SW480 (cell line): ENCODE results near the gene INSL3.

Experiments used
- DNase-seq: peaks from one replicate; pipeline ENCODE4 v3.0.0-alpha.2; 2016; ENCODE audit warnings: low spot score

INSL3 gene

DNA sequence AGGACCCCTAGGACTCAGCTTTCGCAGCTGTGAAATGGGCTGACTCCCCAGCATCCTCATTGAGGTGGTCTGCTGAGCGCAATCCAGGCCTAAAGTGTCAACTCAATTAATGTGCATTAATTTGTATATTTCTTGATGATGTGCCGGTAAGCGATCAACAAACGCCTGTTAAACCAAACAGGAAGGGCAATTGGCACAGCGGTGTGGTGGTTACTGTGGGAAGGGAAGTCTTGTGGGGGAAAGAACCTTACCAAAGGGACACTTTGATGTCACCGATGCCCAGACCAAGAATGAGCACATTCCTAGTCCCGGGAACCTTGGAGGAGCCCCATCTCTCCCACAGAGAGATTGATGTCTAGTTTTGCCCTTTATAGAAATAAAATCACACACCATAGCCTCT is 24.8 kb upstream of the INSL3 start:
- DNase-seq: no peak

DNA sequence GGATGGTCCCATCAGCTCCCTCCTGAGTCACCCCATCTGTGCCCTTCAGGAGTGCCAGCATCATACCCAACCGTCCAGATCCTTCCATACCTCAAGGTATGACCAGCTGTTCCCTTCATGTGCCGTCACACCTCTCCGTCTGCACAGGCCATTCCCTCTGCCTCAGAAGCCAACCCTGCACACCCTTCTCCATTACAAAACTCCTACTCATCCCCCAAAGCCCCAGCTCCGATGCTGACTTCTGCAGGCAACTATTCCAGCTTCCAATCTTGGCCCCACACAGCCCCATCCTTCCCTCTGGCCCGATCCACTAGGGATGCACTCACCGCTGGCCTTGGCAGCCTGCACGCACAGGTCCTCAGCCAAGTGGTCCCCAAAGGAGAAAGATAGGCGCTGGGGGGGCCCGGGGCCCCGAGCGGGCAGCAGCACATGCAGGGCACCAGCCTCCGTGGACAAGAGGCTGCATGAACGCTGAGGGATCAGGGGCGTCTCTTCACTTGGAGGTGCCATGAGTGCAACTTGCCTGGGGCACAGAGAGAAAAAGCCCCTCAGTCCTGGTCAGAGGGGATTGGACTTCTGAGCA is 22.7 kb upstream of the INSL3 start:
- no peak for DNase-seq

DNA sequence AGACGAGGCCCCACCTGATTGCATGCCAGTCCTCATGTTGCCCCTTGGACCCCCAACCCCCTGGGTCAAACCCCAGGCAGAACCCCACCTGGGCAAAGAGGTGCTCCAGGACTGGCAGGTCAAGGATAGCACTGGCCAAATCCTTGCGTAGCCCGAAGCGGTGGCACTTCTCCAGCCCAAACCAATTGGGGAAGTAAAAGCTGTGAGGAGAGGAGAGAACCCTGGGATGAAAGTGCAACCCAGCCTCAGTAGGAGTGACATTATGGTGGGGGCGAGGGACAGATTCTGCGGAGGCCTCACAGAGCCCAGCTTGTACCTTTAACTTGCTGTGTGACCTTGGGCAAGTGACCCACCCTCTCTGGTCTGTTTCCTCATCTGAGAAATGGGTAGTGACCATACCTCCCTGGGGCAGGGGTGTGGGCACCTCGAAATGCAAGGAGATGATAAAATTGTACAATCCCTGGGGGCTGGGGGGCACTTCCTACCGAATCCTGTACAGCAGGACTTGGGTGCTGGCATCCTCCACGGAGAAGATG is 22.0 kb upstream of the INSL3 start:
- no peak for DNase-seq

DNA sequence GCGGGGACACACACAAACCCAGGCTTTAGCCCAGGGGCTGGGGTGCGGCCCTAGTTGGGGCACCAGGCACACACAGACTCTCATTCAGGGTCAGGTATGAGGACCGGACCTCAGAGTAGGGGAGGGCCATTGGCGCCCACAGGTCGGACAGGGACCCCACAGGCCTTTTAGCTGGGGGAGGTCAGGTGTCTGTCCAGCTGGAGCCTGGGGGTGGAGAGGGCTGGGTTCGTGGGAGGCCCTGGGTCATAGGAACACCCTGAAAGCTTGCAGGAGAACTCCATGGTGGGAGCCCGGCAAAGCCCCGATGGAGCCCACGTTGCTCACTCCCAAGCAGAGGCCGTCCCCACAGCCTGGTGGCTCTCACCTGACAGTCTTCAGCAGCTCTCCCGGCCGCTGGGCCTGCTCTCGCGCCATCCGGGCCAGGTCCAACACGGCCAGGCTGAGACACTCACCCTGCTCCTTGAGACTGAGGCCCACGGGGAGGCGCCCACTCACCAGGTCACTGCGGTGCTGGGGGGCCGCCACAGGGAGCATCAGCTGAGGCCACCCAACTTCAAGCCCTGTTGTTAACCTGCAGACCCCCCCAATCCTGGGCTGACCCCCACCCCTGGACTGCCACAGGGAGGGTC is 21.5 kb upstream of the INSL3 start:
- no peak for DNase-seq

DNA sequence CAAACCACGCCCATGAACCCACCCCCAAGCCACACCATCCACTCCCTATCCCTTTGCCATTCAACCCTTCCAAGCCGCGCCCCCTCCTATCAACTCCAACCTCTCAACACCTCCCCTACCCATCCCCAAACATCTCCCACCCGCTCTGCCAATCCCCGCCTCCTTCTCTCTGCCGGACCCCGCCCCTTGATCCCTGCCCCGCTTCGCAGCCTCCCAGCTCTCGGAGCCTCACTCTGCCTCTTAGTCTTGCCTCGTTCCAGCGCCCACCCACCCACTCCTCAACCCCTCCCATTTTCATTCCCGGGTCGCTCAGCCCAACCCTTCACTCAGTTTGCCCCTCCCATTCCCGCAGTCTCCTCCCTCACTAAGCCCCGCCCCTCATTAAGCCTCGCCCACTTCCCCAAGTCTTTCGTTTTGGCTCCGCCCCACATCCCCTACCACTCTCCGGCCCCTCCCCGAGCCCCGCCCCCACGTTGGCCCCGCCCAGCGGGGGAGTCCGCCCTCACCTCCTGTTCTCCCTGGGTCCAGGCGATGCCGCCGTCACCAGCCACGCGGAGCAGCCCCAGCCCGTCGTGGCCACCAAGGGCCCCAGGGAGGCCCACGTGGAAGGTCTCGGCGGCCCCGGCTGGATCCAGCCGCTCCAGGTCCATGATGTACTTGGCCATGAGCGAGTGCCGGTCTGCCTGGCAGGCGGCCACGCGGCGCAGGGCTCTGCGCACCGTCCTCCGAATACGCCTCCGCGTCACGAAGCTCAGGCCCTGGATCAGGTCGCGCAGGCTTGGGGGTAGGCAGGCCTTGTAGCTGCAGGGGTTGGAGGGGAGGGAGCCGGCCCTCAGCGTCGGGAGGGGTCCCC is 20.7 kb upstream of the INSL3 start:
- peak; percentile 77 for DNase-seq

DNA sequence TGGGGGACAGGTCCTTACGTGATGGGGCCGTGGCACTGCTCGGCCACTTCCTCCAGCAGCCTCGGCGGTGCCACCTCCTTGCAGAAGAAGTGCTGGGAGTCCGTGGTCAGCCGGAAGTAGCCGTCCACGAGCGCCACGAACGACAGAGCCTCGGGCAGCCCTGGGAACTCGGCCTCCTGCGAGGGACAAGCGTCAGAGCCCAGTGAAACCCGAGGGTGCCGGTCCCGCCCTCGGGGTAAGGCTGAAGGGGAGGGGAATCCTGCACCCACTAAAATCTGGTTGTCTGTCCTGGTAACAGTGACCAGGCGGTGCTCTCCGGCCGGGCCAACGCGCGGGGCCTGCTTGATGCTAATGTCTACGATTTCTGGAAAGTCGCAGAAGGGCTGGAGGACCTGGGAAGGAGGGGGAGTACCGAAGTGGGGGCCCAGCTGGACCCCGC is 20.1 kb upstream of the INSL3 start:
- no peak for DNase-seq

DNA sequence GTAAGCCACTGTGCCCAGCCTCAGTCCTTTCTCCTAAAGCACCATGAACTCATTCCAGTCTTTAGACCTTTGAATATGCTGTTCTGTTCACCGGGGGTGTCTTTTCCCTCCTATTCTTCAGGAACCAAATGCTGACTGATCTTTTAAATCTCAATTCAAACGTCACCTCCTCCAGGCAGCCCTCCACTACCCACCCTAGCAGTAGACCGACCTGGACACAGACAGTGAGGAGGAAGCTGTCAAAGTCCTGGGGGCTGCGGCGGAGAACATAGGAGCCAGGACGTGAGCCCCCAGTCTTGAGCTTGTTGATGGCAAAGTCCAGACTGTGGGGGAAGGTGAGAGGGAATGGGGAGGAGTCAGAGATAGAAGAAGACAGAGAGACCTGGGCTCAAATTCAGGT is 18.7 kb upstream of the INSL3 start:
- no peak for DNase-seq

DNA sequence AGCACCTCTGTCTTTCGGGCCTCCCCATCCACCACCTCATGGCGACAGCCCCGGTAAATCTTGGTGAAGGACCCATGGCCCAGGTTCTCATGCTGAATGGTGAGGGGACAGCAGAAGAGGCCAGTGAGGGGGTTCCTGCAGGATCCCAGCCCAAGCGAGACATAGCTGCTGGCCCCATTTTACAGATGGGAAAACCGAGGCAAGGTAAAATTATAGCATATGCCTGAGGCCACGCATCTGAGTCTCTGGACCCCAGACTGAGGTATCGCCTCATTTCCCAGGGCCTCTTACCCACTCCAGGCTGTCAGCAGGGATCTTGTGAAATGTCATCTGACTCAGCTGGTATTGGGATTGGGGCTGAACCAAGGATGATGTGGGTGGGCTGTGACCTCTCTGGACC is 16.7 kb upstream of the INSL3 start:
- DNase-seq: no peak

DNA sequence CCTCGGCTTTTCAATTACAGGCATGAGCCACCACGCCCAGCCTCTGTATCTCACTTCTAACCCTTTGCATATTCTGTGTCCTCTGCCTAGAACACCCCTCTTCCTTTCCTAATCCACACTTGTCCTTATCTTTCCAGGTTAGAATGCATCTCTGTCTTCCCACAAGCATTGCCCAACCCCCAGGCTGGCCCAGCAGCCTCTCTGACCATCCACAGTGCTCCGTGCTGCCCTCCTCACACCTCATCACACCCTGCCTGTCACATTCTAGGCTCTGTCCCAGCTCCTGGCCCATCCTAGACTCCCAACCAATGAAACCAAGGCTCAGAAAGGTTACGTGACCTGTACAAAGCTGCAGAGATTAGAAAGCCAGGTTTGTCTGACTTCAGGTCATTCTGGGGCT is 15.2 kb upstream of the INSL3 start:
- DNase-seq: no peak

DNA sequence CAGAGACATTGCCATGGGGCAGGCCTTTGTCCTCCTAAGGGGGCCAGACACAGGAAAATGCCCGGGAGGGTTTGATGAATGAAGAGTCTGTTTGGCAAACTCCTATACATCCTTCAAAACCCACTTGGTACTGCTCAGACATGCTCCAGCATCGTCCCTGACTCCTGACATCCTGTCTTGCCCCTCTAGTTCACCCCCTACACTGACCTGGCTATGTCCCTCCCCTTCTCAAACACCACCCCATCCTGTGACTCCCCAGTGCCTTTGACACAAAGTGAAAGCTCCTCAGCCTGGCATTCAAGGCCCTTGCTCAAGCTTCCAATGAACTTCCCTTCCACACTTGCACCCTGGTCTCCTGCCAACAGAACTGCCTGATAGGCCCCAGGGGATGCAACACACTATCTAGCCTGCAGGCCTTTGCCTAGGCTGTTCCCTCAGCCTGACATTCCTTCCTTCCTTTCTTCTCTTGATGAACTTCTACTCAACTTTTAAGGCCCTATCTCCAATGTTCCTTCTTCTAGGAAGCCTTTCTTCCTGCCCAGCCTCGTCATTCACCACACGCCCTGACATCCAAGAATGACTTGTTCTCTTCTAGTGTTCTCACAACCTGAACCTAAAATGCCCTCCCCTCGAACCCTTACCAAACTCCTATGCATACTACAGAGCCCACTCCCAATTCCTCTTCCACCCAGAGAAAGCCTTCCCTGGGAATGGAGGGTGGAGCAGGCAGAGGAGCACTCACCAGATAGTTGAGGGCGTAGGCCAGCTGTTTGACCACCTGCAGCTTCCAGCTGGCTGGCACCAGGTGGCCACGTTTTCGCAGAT is 14.1 kb upstream of the INSL3 start:
- DNase-seq: no peak

DNA sequence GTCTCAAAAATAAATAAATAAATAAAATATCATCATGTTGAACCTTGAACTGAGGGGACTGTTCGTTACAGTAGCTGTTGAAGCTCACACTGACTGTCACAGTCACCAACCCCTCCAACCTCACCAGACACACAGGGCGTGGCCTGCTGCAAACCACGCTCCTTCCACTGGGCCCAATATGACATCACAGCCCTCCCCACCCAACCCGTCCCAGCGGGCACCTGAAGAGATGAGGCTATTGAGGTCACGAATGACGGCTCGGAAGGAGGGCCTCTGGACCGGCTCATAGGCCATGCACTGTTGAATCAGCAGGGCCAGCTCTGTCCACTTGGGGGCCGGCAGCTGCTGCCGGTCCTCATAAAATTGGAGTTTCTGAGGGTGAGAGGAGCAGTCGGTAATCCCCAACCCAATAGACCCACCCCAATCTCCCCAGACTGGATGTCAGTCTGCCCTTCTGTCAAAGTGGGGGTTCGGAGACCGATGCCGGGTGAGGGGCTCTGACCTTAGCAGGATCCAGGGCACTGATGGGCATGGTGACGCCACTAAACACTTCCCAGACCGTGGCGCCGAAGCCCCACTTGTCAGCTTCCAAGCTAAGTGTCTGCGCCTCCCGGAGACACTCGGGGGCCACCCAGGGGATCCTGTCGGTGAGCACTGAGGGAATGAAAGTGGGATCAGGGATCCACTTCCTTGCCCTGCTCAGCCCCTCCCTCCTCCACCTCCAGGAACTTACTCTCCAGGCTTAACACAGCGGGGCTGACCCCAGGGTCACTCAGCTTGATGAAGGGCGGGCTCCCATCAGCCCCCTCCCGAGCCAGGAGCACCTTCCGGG is 13.2 kb upstream of the INSL3 start:
- DNase-seq: peak; percentile 61

DNA sequence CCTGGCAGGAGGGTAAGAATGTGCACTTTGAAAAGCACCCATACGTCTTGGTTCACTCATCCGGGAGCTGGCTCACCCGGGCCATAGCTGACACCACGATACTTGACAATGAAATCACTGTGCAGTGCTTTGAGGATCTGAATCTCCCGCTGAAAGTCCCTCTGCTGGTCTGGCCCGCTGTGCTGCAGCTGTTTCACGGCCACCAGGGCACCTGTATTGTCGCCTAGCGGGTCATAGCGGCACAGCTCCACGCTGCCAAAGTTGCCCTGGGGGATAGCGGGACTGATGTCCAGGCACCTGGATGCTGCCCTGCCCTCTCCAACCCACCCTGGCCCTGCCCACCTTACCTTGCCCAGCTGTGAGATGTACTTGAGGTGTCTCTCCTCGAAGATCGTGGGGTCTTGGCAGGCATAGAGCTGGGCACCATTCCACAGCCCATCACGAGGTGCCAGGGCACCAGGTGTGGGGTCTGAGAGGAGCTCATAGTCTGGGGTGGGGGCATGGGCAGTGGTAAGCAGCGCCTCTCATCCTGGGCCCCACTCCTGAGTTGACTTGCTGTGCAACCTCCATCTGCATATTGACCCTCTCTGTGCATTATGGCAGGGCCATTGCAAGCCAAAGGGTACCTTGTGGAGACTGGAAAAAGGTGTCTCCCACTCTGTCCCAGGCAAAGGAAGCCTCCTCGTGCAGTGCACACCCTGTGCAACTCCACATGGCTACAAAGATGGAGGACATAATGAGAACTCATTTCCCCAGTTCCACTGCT is 11.3 kb upstream of the INSL3 start:
- no peak for DNase-seq

DNA sequence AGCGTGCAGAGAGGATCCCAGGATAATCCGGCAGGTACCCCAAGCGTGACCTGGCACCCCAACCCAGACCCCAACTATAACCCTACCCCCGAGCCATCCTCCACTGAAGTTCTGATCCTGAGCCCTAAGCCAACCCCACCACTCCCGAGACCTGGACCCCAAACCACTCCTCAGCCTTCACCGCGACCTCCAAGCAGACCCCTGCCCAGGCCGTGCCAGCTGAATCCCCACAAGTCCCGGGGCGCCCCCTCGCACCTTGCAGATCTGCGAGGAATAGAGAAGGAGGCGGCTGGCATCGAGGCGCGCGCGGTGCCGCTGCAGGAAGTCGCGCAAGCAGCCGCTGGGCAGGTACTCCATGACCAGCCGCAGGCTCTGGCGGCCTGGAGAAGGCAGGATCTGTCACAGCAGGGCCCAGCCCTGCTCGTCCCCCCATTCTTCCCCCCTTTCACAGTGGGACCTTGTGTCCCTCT is 10.1 kb upstream of the INSL3 start:
- DNase-seq: no peak

DNA sequence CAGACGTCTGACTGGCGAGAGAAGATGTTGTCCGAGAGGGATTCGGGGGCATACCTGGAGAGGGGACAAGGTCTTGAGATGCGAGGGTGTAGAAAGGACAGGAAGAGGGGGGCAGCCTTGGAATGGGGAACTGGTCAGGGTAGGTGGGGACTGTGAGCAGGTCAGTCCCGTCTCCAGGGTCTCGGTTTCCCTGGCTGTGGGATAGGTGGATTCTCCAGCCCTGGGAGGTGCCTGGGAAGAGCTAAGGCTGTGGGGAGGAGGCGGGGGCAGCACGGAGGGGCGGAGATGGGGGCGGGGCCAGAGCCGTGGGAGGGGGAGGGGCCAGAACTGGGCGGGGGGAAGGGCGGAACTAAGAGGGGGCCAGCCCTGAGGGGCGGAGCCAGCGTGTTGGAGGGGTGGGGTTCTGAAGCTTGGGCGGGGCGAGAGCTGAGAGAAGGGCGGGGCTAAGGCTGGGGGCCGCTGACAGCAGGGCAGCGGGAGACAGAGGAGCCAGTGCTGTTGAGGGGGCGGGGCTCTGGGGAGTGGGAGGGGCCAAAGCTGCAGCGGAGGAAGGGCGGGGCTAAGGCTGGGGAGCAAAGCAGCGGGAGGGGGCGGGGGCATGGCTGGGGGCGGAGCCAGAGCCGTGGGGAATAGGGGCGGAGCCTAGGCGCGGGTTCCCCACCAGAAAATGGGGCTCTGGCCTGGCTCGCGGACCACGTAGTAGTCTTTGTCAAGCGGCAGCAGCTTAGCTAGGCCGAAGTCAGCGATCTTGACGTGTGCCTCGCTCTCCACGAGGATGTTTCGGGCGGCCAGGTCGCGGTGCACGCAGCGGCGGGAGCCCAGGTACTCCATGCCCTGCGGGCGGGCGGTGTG is 9.5 kb upstream of the INSL3 start:
- peak; percentile 84 for DNase-seq

DNA sequence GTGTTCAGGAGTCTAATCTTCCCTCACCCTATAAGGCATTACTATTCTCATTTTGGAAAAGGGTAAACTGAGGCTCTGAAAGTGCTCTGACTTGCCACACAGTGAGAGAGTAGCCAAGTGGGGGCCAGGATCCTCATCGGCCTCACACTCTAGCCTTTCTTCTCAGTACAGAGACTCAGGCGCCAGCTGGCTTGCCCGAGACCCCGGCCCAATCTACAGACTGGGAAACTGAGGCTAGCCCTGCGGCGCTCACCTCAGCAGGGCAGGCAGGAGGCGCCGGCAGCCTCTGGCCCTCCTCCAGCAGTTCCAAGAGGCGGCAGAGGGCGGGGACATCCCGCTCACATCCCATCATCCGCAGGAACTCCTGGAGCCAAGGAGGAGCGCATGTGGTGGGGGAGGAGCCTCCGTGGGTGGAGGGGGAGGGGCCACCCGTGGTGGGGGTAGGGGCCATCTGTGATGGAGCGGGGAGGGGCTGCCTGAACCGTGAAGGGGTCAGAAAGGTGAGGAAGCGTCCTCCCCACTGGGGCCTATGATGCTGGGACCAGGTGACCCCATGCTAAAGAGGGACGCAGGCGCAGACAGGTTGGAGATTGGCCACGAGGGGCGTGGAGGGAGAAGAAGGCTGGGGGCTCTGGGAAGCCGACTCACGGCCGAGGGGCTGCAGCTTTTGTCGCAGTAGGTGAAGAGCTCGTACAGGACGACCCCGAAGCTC is 8.7 kb upstream of the INSL3 start:
- peak; percentile 56 for DNase-seq

DNA sequence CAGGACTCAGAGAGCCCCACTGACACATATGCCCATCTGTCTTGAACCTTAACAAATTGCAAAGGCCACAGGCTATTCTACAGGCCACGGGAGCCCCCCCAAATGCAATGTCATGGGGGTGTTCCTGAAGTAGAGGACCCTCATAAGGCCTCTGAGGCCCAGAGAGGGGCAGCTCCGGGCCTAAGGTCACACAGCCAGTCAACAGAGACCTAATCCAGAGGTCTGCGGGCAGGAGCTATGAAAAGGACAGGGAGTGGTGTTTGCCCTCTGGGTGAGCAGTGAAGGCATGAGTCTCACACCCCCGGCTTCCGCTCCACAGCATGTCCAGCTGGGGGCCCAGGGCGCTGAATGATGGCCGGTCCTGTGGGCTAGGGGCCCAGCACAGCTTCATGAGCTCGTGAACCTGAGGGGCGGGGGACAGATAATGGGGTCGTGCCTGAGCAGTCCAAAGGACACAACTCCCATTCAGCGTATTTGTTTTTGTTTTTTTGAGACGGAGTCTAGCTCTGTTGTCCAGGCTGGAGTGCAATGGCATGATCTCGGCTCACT is 5.3 kb upstream of the INSL3 start:
- no peak for DNase-seq

DNA sequence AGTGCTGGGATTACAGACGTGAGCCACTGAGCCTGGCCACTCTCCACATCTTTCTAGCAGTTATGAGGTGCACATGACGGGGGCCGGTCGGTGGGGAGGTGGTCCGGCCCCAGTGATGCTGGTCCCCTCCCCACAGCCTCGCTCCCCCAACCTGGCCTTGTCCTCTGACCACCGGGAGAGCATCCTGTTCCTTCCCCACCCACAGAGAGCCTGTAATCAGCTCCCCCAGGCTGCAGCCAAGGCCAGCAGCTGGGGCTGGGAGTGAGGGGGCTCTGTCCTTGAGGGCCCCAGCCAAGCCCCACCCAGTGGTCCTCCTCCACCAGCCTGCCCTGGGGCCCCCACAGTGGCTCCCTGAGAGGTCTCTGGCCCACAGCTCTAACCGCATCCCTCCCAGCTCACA is 3.0 kb upstream of the INSL3 start:
- no peak for DNase-seq

DNA sequence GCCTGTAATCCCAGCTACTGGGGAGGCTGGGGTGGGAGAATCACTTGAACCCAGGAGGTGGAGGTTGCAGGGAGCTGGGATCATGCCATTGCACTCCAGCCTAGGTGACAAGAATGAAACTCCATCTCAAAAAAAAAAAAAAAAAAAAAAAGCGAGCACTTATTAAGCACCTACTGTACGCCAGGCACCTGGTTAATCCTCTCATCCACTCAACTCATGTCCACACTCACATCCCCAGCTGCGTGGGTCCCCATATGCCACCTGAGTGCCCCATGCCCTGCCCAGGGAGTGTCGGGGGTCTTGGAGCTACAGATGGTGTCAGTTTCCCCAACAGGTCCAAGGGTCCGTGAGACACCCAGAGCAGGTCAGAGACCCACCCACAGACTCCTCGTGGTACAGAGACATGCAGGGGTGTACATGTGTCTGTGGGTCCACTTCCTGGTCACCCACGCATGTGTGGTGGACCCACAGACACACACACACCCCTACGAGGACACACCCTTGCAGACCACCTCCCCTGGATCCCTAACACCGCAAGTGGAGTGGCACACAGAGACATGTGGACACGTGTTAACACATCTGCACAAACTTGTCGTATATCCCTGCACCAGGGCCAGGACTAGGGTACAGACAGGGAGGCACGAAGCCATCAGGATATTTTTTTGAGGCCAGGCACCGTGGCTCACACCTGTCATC is 3.5 kb downstream of the INSL3 start:
- DNase-seq: no peak
